Stimulated activated CD4-positive, alpha-beta T cell treated with anti-CD3 and anti-CD28 coated beads, Interleukin-1b, Interleukin-23, amount 100 ng/mL, for 24 hours (primary cell): Measurements from ENCODE around the gene DPCD.

ENCODE experiments used
- DNase-seq, 4 experiments: peaks; one replicate each; pipeline ENCODE4 v3.0.0-alpha.2; 2020; ENCODE audit warnings: low read depth in 4 of 4, low spot score in 1 of 4

Gene DPCD

GRCh38 chr10:101653536-101653935, 65.4 kb downstream of the DPCD start:
- DNase-seq = no peak

- no peak for DNase-seq
Measured at GRCh38 chr10:101655570-101655969, 67.4 kb downstream of the DPCD start.

- DNase-seq = no peak
Measured at GRCh38 chr10:101656890-101657289, 68.8 kb downstream of the DPCD start.

GRCh38 chr10:101658975-101659374, 70.9 kb downstream of the DPCD start:
- DNase-seq = no peak
